Vagina (tissue), 2 donors: ENCODE measurements around the gene ACSS1.
A peak's percentile ranks its signal among the peaks of the same experiment; 100 is the strongest.

ENCODE experiments used
- POLR2A ChIP-seq, 2 donors: fragments of 450-650 bp; IDR thresholded peaks; one replicate each; pipeline ENCODE4 v1.6.1; 2017; ENCODE audit warnings: antibody characterized with exemption in 2 of 2, mild to moderate bottlenecking in 2 of 2, moderate library complexity in 2 of 2
- POLR2AphosphoS5 ChIP-seq, 2 donors: sonication (generic); formaldehyde crosslinking; IDR thresholded peaks; one replicate each; pipeline ENCODE4 v1.9.0; 2017; ENCODE audit warnings: antibody characterized with exemption in 2 of 2, mild to moderate bottlenecking in 2 of 2, low read depth in 1 of 2; ENCODE audit not compliant: insufficient read depth in 1 of 2
- TF ChIP-seq, protein P1 (sequence below), 3 experiments: fragments of 450-650 bp in 2 of 3; fragments of 200-600 bp in 1 of 3; sonication (generic) in 1 of 3; IDR thresholded peaks; one replicate each; pipeline ENCODE4 v1.5.1; 2017 to 2019; ENCODE audit warnings: antibody characterized with exemption in 3 of 3, mild to moderate bottlenecking in 2 of 3, moderate library complexity in 2 of 3

- TF ChIP-seq, protein P1, sequence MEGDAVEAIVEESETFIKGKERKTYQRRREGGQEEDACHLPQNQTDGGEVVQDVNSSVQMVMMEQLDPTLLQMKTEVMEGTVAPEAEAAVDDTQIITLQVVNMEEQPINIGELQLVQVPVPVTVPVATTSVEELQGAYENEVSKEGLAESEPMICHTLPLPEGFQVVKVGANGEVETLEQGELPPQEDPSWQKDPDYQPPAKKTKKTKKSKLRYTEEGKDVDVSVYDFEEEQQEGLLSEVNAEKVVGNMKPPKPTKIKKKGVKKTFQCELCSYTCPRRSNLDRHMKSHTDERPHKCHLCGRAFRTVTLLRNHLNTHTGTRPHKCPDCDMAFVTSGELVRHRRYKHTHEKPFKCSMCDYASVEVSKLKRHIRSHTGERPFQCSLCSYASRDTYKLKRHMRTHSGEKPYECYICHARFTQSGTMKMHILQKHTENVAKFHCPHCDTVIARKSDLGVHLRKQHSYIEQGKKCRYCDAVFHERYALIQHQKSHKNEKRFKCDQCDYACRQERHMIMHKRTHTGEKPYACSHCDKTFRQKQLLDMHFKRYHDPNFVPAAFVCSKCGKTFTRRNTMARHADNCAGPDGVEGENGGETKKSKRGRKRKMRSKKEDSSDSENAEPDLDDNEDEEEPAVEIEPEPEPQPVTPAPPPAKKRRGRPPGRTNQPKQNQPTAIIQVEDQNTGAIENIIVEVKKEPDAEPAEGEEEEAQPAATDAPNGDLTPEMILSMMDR (IDR thresholded peaks at IDR 0.05) = no peak
- TF ChIP-seq POLR2A (IDR thresholded peaks at IDR 0.05) (no peak), POLR2AphosphoS5 (IDR thresholded peaks at IDR 0.05; ENCODE audit: insufficient read depth in 1 of 2, low read depth in 1 of 2) (peak; percentile 38 to 76)
Measured at GRCh38 chr20:25000268-25000801, 57.6 kb downstream of the ACSS1 start.
